IPS-18a (cell line): Measurements from ENCODE around the gene LUC7L.

ENCODE experiments used
- H3K27ac ChIP-seq: one replicate; pipeline ENCODE4 v1.5.1; 2013; ENCODE audit warnings: low read length
- H3K27me3 ChIP-seq: one replicate; pipeline ENCODE4 v1.6.1; 2013; ENCODE audit warnings: mild to moderate bottlenecking, low read length; ENCODE audit not compliant: control insufficient read depth, insufficient read depth
- H3K36me3 ChIP-seq: one replicate; pipeline ENCODE4 v1.6.1; 2013; ENCODE audit warnings: low read depth, low read length; ENCODE audit not compliant: control insufficient read depth
- H3K4me1 ChIP-seq: one replicate; pipeline ENCODE4 v1.6.1; 2013; ENCODE audit warnings: low read depth, low read length; ENCODE audit not compliant: control insufficient read depth
- H3K4me3 ChIP-seq: one replicate; pipeline ENCODE4 v1.5.1; 2013; ENCODE audit warnings: low read length
- H3K9ac ChIP-seq: one replicate; pipeline ENCODE4 v1.6.1; 2013; ENCODE audit warnings: mild to moderate bottlenecking, low read length, moderate library complexity
- H3K9me3 ChIP-seq: one replicate; pipeline ENCODE4 v1.6.1; 2013; ENCODE audit warnings: low read depth, low read length; ENCODE audit not compliant: control insufficient read depth

The LUC7L gene

DNA sequence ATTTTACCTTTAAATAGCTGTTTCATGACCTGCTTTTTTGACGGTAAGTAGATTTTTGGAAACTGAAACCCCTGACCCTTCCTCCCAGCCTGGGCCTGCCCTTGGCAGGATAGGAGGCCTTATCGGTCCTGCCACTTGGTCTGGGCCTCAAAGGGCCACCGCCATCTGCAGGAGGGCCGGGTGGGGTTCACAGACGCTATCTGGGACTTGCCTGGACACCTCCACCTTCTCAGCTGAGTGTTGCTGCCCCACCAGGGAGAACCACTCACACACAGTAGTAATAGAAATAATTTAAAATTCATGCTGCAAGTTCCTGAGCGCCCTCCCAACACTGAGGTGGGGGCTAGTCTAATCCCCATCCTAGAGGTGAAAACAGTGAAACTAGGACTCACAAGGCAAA, 86.2 kb downstream of the LUC7L start:
- Histone ChIP-seq H3K4me3 (no peak overlapping the region), H3K9ac (no peak overlapping the region), H3K36me3 (no peaks in the 10 kb centered on the region), H3K9me3 (no peaks in the 10 kb centered on the region), H3K27ac (no peak overlapping the region), H3K4me1 (no peaks in the 10 kb centered on the region), H3K27me3 (no peaks in the 10 kb centered on the region)

DNA sequence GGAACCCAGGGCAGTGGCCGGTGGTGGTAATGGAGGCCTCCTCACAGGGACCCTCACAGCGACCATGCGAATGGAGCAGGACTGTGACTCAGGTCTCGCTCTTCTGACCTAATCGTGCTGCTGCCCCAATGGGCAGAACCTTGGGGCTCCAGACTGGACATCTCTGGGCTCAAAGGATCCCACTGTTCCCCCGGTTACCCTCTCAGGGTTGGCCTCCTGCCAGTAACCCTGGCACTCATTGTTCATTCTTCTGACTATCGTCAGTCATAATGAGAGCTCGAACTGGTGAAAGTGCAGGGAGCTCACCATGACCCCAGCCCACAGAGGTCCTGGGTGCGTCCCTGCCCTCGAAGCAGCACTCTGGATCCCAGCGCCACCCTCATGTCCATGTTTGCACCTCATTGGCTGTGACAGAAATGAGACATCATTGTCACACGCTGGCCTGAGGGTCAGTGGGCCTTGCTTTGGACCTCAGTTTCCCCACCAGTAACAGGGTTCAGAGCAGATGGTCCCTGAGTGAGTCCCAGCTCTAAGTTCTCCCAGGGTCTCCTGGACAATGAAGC, 86.8 kb downstream of the LUC7L start:
- Histone ChIP-seq H3K9me3 (no peaks in the 10 kb centered on the region), H3K27me3 (no peaks in the 10 kb centered on the region), H3K4me3 (no peak overlapping the region), H3K9ac (no peak overlapping the region), H3K4me1 (no peaks in the 10 kb centered on the region), H3K27ac (no peak overlapping the region), H3K36me3 (no peaks in the 10 kb centered on the region)

DNA sequence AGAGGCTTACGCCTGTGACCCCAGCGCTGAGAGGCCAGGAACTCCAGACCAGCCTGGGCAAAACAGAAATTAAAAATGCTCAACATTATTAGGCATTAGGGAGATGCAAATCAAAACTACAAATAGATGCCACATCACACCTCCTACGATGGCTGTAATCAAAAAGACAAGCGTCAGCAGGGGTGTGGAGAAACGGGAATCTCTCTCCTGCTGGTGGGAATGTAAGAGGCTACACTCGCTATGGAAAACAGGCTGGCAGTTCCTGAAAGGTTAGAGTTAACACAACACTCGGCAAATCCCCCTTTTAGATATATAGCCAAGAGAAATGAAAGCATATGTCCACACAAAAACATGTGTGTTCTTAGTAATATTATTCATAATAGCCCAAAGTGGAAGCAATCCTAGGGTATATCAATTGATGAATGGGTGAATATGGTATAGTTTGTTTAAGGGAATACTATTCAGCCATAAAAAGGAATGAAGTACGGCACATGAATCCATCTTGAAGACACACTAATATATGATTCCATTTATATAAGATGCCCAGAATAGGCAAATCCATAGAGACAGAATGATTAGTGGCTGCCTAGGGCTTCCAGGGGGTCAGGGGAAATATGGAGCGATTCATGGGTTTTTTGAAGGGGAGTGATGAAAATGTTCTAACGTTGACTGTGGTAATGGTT, 88.9 kb downstream of the LUC7L start:
- Histone ChIP-seq H3K27me3 (no peaks in the 10 kb centered on the region), H3K9ac (no peak overlapping the region), H3K4me1 (no peaks in the 10 kb centered on the region), H3K27ac (no peak overlapping the region), H3K36me3 (no peaks in the 10 kb centered on the region), H3K9me3 (no peaks in the 10 kb centered on the region), H3K4me3 (no peak overlapping the region)
